ENCODE data around the gene NFE2L1. TPM values are rescaled to one million over a fixed set of nuclear protein-coding genes. Genes with fewer than 3 reads are reported as not detected.
A peak's percentile ranks its signal among the peaks of the same experiment; 100 is the strongest.

Gene NFE2L1
- total and polyA plus RNA-seq, 9 of the 15 experiments (the other 6 are each of a cell fraction or from before 2014, with no cell fraction given), result 2.0 to 68.6 (median 39.7) TPM

DNA sequence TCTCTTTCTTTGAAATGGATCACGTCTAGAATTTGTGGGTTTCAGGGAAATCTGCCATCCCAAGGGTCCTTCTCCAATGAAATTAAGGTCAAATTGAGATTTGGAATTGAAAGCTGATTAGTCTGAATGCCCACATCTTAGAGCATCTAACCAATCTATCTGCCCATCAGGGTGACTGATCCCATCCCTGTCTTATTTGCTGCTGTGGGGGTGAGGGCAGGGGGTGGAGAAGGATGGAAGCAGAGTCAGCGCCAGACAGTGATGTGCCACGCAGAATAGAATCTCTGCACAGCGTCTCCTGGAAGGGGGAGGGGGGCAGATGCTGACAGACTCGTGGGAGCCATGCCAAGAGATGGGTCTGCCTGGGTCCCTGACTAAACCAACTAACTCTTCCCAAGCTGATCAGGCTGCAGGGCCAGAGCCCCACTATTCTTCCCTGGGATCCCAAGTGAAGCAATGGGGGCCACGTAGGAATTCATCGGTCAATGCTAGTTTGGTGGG, 45.2 kb upstream of the NFE2L1 start (continued):
- TF ChIP-seq ZNF584 (CRISPR knock-in tag; IDR thresholded peaks at IDR 0.05; ENCODE audit: low read depth) (0 out of 2 replicates have a peak, but pooled peaks have one; percentile 2), SMARCA4 (IDR thresholded peaks at IDR 0.05) (peak; percentile 14; the same call in 1 of the 2 replicates), EHMT2 (IDR thresholded peaks at IDR 0.05) (peak; percentile 39; the same call in 1 of the 2 replicates), SMARCC2 (IDR thresholded peaks at IDR 0.05; ENCODE audit: low read depth) (no peak), ZKSCAN8 (CRISPR knock-in tag; IDR thresholded peaks at IDR 0.05) (0 out of 2 replicates have a peak, but pooled peaks have one; percentile 59), PHB (CRISPR knock-in tag; IDR thresholded peaks at IDR 0.05) (no peak), ZNF175 (CRISPR knock-in tag; IDR thresholded peaks at IDR 0.05; ENCODE audit: low read depth) (0 out of 2 replicates have a peak, but pooled peaks have one; percentile 7)
- TF ChIP-seq, protein P1, sequence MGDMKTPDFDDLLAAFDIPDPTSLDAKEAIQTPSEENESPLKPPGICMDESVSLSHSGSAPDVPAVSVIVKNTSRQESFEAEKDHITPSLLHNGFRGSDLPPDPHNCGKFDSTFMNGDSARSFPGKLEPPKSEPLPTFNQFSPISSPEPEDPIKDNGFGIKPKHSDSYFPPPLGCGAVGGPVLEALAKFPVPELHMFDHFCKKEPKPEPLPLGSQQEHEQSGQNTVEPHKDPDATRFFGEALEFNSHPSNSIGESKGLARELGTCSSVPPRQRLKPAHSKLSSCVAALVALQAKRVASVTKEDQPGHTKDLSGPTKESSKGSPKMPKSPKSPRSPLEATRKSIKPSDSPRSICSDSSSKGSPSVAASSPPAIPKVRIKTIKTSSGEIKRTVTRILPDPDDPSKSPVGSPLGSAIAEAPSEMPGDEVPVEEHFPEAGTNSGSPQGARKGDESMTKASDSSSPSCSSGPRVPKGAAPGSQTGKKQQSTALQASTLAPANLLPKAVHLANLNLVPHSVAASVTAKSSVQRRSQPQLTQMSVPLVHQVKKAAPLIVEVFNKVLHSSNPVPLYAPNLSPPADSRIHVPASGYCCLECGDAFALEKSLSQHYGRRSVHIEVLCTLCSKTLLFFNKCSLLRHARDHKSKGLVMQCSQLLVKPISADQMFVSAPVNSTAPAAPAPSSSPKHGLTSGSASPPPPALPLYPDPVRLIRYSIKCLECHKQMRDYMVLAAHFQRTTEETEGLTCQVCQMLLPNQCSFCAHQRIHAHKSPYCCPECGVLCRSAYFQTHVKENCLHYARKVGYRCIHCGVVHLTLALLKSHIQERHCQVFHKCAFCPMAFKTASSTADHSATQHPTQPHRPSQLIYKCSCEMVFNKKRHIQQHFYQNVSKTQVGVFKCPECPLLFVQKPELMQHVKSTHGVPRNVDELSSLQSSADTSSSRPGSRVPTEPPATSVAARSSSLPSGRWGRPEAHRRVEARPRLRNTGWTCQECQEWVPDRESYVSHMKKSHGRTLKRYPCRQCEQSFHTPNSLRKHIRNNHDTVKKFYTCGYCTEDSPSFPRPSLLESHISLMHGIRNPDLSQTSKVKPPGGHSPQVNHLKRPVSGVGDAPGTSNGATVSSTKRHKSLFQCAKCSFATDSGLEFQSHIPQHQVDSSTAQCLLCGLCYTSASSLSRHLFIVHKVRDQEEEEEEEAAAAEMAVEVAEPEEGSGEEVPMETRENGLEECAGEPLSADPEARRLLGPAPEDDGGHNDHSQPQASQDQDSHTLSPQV (IDR thresholded peaks at IDR 0.05), result peak; percentile 4; the same call in 1 of the 2 replicates
